HepG2 (cell line): ENCODE measurements around the gene BCL2L2. TPM values are rescaled to one million over a fixed set of nuclear protein-coding genes. Genes with fewer than 3 reads are reported as not detected.

ENCODE experiments used
- CREM ChIP-seq, 2 experiments: sonication (generic) in 1 of 2; formaldehyde crosslinking in 1 of 2; IDR thresholded peaks; 2 replicates each; pipeline versions ENCODE4 v1.4.0 to v1.6.1; 2016 to 2020; ENCODE audit warnings: antibody characterized with exemption in 1 of 2, mild to moderate bottlenecking in 1 of 2, missing genetic modification reagents in 1 of 2
- E2F5 ChIP-seq: sonication (generic); formaldehyde crosslinking; conservative IDR thresholded peaks from 2 replicates; pipeline ENCODE4 v1.4.0; 2020; ENCODE audit warnings: missing genetic modification reagents
- ESRRA ChIP-seq: sonication (generic); formaldehyde crosslinking; IDR thresholded peaks from 2 replicates; pipeline ENCODE4 v1.5.1; 2020; ENCODE audit warnings: mild to moderate bottlenecking, low read depth, missing genetic modification reagents
- FOXK1 ChIP-seq: sonication (generic); formaldehyde crosslinking; IDR thresholded peaks from 2 replicates; pipeline ENCODE4 v1.4.0; 2020; ENCODE audit warnings: low read depth, missing genetic modification reagents, borderline replicate concordance
- HHEX ChIP-seq: IDR thresholded peaks from 2 replicates; pipeline ENCODE4 v1.6.1; 2016; ENCODE audit warnings: control low read depth
- NR1H2 ChIP-seq: sonication (generic); formaldehyde crosslinking; IDR thresholded peaks from 2 replicates; pipeline ENCODE4 v1.8.1; 2022; ENCODE audit warnings: low read depth, missing genetic modification reagents, borderline replicate concordance
- SP1 ChIP-seq, 2 experiments: fragments of 450-650 bp in 1 of 2; sonication (generic) in 1 of 2; formaldehyde crosslinking in 1 of 2; IDR thresholded peaks; 2 replicates each; pipeline versions ENCODE4 v1.4.0 to v1.6.1; 2016 to 2020; ENCODE audit warnings: missing genetic modification reagents in 1 of 2
- ZC3H13 ChIP-seq: sonication (generic); formaldehyde crosslinking; IDR thresholded peaks from 2 replicates; pipeline ENCODE4 v1.8.1; 2023; ENCODE audit warnings: mild to moderate bottlenecking, missing genetic modification reagents, moderate library complexity
- ZKSCAN1 ChIP-seq: fragments of 150-350 bp; IDR thresholded peaks from 2 replicates; pipeline ENCODE4 v1.6.1; 2014; ENCODE audit warnings: low read length
- ZNF24 ChIP-seq: fragments of 450-650 bp; IDR thresholded peaks from 2 replicates; pipeline ENCODE4 v1.6.1; 2017; ENCODE audit warnings: antibody characterized with exemption, mild to moderate bottlenecking
- ZNF276 ChIP-seq: sonication (generic); formaldehyde crosslinking; IDR thresholded peaks from 2 replicates; pipeline ENCODE4 v1.4.0; 2020; ENCODE audit warnings: mild to moderate bottlenecking, low read depth, missing genetic modification reagents
- ZNF280B ChIP-seq: sonication (generic); formaldehyde crosslinking; IDR thresholded peaks from 2 replicates; pipeline ENCODE4 v1.5.0; 2020; ENCODE audit warnings: missing genetic modification reagents, mild to moderate bottlenecking, borderline replicate concordance
- ZNF709 ChIP-seq: sonication (generic); formaldehyde crosslinking; IDR thresholded peaks from 2 replicates; pipeline ENCODE4 v1.5.0; 2020; ENCODE audit warnings: mild to moderate bottlenecking, missing genetic modification reagents
- ZNF850 ChIP-seq: sonication (generic); formaldehyde crosslinking; conservative IDR thresholded peaks from 2 replicates; pipeline ENCODE4 v1.9.0; 2021; ENCODE audit warnings: mild to moderate bottlenecking, missing genetic modification reagents
- polyA plus RNA-seq, 8 experiments: library from polyadenylated mRNA; depleted of rRNA in 3 of 8; stranded (reverse) in 7 of 8; unstranded in 1 of 8; fragments of >200 nt; fragmentation: Illumina TruSeq in 4 of 8; extraction: Trizol in 4 of 8; gene quantifications; 2 replicates each; pipeline versions ENCODE4 v1.2.1 to v1.2.3, GENCODE V29; 2011 to 2016; ENCODE audit warnings: low read depth in 4 of 8, missing spikeins in 1 of 8, mixed read lengths in 1 of 8; ENCODE audit not compliant: insufficient read depth in 1 of 8
- total RNA-seq, 5 experiments: library from RNA; depleted of rRNA; stranded (reverse); fragments of >200 nt; fragmentation: Illumina TruSeq; extraction: Trizol; gene quantifications; 2 replicates each; pipeline ENCODE4 v1.2.3, GENCODE V29; 2016; ENCODE audit warnings: low read depth in 1 of 5
- TF ChIP-seq, protein P1 (sequence below): IDR thresholded peaks from 2 replicates; pipeline ENCODE4 v1.6.1; 2016
- TF ChIP-seq, protein P2 (sequence below): sonication (generic); formaldehyde crosslinking; IDR thresholded peaks from 2 replicates; pipeline ENCODE4 v1.4.0; 2020; ENCODE audit warnings: missing genetic modification reagents

Gene BCL2L2
- total and polyA plus RNA-seq, 2 of the 13 experiments (the other 11 are each of a cell fraction or from before 2014, with no cell fraction given) = 28.1 to 49.8 TPM

- TF ChIP-seq FOXK1 (CRISPR knock-in tag) (peak; percentile 52; the same call in 1 of the 2 replicates), ZNF709 (peak; percentile 100), ZNF276 (CRISPR knock-in tag) (peak; percentile 83; the same call in 1 of the 2 replicates), ZNF850 (CRISPR knock-in tag) (no peak), SP1 (IDR thresholded peaks at IDR 0.05) (no peak), SP1 (CRISPR knock-in tag; IDR thresholded peaks at IDR 0.05) (peak; percentile 35), E2F5 (CRISPR knock-in tag) (peak; percentile 75; the same call in 1 of the 2 replicates), NR1H2 (CRISPR knock-in tag) (peak; percentile 97; the same call in 1 of the 2 replicates), ZNF280B (CRISPR knock-in tag) (peak; percentile 96), HHEX (no peak), CREM (IDR thresholded peaks at IDR 0.05) (no peak), CREM (CRISPR knock-in tag; IDR thresholded peaks at IDR 0.05) (peak; percentile 64; the same call in 1 of the 2 replicates), ESRRA (peak; percentile 65; the same call in 1 of the 2 replicates), ZNF24 (0 out of 2 replicates have a peak, but pooled peaks have one; percentile 17), ZKSCAN1 (no peak), ZC3H13 (CRISPR knock-in tag) (no peak)
- TF ChIP-seq, protein P1, sequence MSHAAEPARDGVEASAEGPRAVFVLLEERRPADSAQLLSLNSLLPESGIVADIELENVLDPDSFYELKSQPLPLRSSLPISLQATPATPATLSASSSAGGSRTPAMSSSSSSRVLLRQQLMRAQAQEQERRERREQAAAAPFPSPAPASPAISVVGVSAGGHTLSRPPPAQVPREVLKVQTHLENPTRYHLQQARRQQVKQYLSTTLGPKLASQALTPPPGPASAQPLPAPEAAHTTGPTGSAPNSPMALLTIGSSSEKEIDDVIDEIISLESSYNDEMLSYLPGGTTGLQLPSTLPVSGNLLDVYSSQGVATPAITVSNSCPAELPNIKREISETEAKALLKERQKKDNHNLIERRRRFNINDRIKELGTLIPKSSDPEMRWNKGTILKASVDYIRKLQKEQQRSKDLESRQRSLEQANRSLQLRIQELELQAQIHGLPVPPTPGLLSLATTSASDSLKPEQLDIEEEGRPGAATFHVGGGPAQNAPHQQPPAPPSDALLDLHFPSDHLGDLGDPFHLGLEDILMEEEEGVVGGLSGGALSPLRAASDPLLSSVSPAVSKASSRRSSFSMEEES (CRISPR knock-in tag) = peak; percentile 73
- TF ChIP-seq, protein P2, sequence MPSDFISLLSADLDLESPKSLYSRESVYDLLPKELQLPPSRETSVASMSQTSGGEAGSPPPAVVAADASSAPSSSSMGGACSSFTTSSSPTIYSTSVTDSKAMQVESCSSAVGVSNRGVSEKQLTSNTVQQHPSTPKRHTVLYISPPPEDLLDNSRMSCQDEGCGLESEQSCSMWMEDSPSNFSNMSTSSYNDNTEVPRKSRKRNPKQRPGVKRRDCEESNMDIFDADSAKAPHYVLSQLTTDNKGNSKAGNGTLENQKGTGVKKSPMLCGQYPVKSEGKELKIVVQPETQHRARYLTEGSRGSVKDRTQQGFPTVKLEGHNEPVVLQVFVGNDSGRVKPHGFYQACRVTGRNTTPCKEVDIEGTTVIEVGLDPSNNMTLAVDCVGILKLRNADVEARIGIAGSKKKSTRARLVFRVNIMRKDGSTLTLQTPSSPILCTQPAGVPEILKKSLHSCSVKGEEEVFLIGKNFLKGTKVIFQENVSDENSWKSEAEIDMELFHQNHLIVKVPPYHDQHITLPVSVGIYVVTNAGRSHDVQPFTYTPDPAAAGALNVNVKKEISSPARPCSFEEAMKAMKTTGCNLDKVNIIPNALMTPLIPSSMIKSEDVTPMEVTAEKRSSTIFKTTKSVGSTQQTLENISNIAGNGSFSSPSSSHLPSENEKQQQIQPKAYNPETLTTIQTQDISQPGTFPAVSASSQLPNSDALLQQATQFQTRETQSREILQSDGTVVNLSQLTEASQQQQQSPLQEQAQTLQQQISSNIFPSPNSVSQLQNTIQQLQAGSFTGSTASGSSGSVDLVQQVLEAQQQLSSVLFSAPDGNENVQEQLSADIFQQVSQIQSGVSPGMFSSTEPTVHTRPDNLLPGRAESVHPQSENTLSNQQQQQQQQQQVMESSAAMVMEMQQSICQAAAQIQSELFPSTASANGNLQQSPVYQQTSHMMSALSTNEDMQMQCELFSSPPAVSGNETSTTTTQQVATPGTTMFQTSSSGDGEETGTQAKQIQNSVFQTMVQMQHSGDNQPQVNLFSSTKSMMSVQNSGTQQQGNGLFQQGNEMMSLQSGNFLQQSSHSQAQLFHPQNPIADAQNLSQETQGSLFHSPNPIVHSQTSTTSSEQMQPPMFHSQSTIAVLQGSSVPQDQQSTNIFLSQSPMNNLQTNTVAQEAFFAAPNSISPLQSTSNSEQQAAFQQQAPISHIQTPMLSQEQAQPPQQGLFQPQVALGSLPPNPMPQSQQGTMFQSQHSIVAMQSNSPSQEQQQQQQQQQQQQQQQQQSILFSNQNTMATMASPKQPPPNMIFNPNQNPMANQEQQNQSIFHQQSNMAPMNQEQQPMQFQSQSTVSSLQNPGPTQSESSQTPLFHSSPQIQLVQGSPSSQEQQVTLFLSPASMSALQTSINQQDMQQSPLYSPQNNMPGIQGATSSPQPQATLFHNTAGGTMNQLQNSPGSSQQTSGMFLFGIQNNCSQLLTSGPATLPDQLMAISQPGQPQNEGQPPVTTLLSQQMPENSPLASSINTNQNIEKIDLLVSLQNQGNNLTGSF = peak; percentile 92; the same call in 1 of the 2 replicates
These were observed 4.7 kb upstream of the BCL2L2 start (continued) for GRCh38 chr14:23301969-23302289.
